Measurements from ENCODE around the gene GSX2.

DNA sequence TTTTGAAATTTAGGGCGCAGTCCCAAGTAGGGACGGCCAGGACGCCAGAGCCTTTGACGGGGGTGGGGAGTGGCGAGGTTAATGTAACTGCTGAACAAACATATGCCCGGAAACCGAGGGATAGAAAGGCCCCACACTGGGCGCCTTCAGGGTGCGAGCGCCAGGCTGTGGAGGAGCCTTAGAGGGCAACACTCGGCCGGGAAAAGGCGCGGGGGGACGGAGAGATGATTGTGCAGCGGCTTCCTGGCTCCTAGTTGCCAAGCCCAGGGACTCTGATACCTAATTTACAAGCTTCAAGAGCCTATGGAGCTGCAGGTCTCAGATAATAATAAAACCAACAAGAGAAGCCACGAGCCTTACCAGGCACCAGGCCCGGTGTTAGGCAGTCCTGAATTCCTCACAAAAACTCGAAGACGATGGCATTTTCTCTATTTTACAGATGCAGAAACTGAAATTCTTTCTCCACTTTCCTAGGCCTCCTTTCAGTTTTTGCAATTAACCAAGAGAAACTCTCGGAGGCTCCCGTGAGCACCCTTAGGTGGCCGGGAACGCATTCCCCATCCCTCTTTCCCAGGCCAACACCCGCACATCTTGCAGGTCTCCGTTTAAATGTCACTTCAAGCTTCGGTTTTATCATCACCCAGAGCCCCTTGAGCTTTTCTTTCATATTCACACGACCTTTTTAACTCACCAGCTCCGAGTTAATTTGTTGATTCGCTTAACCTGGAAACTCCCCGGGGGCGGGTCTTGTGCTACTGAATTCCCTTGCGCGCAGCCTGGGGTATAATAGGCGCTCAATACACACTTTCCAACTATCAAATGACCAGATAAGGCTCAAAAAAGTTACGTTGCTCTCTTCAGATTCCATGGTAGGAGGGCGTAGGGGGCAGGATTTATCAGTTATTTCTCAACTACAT is 6.4 kb upstream of the GSX2 start:
- TF ChIP-seq, protein P1, sequence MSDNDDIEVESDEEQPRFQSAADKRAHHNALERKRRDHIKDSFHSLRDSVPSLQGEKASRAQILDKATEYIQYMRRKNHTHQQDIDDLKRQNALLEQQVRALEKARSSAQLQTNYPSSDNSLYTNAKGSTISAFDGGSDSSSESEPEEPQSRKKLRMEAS (IDR thresholded peaks at IDR 0.05) = no peak
- TF ChIP-seq, protein P2, sequence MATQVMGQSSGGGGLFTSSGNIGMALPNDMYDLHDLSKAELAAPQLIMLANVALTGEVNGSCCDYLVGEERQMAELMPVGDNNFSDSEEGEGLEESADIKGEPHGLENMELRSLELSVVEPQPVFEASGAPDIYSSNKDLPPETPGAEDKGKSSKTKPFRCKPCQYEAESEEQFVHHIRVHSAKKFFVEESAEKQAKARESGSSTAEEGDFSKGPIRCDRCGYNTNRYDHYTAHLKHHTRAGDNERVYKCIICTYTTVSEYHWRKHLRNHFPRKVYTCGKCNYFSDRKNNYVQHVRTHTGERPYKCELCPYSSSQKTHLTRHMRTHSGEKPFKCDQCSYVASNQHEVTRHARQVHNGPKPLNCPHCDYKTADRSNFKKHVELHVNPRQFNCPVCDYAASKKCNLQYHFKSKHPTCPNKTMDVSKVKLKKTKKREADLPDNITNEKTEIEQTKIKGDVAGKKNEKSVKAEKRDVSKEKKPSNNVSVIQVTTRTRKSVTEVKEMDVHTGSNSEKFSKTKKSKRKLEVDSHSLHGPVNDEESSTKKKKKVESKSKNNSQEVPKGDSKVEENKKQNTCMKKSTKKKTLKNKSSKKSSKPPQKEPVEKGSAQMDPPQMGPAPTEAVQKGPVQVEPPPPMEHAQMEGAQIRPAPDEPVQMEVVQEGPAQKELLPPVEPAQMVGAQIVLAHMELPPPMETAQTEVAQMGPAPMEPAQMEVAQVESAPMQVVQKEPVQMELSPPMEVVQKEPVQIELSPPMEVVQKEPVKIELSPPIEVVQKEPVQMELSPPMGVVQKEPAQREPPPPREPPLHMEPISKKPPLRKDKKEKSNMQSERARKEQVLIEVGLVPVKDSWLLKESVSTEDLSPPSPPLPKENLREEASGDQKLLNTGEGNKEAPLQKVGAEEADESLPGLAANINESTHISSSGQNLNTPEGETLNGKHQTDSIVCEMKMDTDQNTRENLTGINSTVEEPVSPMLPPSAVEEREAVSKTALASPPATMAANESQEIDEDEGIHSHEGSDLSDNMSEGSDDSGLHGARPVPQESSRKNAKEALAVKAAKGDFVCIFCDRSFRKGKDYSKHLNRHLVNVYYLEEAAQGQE (IDR thresholded peaks at IDR 0.05; ENCODE audit: low read depth) = no peak
- TF ChIP-seq FOXM1 (IDR thresholded peaks at IDR 0.05; ENCODE audit: borderline replicate concordance, low read depth) (no peak), EP300 (IDR thresholded peaks at IDR 0.05; ENCODE audit: borderline replicate concordance) (no peak), TCF12 (IDR thresholded peaks at IDR 0.05; ENCODE audit: low read depth) (no peak), CEBPB (IDR thresholded peaks at IDR 0.05) (no peak), YY1 (IDR thresholded peaks at IDR 0.05; ENCODE audit: low read depth) (no peak), NFIC (IDR thresholded peaks at IDR 0.05) (no peak)

Measured in Ishikawa (cell line).